Osteoblast (primary cell): ENCODE measurements around the gene SPATA13. TPM values are rescaled to one million over a fixed set of nuclear protein-coding genes. Genes with fewer than 3 reads are reported as not detected.

Experiments used
- DNase-seq: peaks from one replicate; pipeline ENCODE4 v3.0.0; 2011; ENCODE audit warnings: low spot score, mixed read lengths; ENCODE audit not compliant: insufficient read length; ENCODE audit errors: missing footprints
- H2AFZ ChIP-seq: 2 replicates; pipeline ENCODE4 v1.6.0; 2011; ENCODE audit warnings: mild to moderate bottlenecking, low read length
- H3K27ac ChIP-seq: 2 replicates; pipeline ENCODE4 v1.5.1; 2011; ENCODE audit warnings: mild to moderate bottlenecking, low read depth, low read length, moderate library complexity
- H3K27me3 ChIP-seq: 2 replicates; pipeline ENCODE4 v1.6.0; 2012; ENCODE audit warnings: mild to moderate bottlenecking, control low read depth, inconsistent platforms, low read length, moderate library complexity; ENCODE audit not compliant: insufficient read depth
- H3K36me3 ChIP-seq: 2 replicates; pipeline ENCODE4 v1.5.1; 2011; ENCODE audit warnings: mild to moderate bottlenecking, low read length, control low read depth, moderate library complexity; ENCODE audit not compliant: insufficient read depth
- H3K4me1 ChIP-seq: 2 replicates; pipeline ENCODE4 v1.5.1; 2011; ENCODE audit warnings: mild to moderate bottlenecking, low read length, control low read depth, moderate library complexity; ENCODE audit not compliant: insufficient read depth
- H3K4me2 ChIP-seq: 2 replicates; pipeline ENCODE4 v1.6.0; 2011; ENCODE audit warnings: mild to moderate bottlenecking, low read length; ENCODE audit not compliant: insufficient read depth
- H3K4me3 ChIP-seq: fragments of 200-600 bp; sonication (generic); 3 replicates; pipeline ENCODE4 v1.5.1; 2012; ENCODE audit warnings: mild to moderate bottlenecking, low read length, inconsistent platforms; ENCODE audit not compliant: insufficient read depth
- H3K79me2 ChIP-seq: 2 replicates; pipeline ENCODE4 v1.6.0; 2012; ENCODE audit warnings: mild to moderate bottlenecking, low read length, control low read depth, inconsistent platforms; ENCODE audit not compliant: insufficient read depth
- H3K9me3 ChIP-seq: 2 replicates; pipeline ENCODE4 v1.5.1; 2011; ENCODE audit warnings: low read depth, low read length, control low read depth
- H4K20me1 ChIP-seq: 2 replicates; pipeline ENCODE4 v1.6.0; 2012; ENCODE audit warnings: mild to moderate bottlenecking, low read length, control low read depth; ENCODE audit not compliant: insufficient read depth
- total RNA-seq: library from RNA; depleted of rRNA; stranded (reverse); fragments of >200 nt; gene quantifications from 2 replicates; pipeline ENCODE4 v1.2.3, GENCODE V29; 2012
- TF ChIP-seq, protein P1 (sequence below): IDR thresholded peaks from 2 replicates; pipeline ENCODE4 v1.5.1; 2011; ENCODE audit warnings: mild to moderate bottlenecking, low read depth, low read length, moderate library complexity; ENCODE audit errors: extremely low read depth

Gene SPATA13
- total RNA-seq, 1 donor: 40.2 TPM

GRCh38 chr13:24304620-24305019 lies 144.1 kb downstream of the SPATA13 start:
- Histone ChIP-seq H3K79me2 (no peaks in the 10 kb centered on the region), H3K4me2 (no peak overlapping the region), H4K20me1 (no peaks in the 10 kb centered on the region), H3K36me3 (no peaks in the 10 kb centered on the region), H3K27me3 (no peaks in the 10 kb centered on the region), H3K27ac (no peak overlapping the region), H3K9me3 (no peaks in the 10 kb centered on the region), H3K4me3 (no peak overlapping the region), H3K4me1 (no peaks in the 10 kb centered on the region), H2AFZ (no peak overlapping the region)
- TF ChIP-seq, protein P1, sequence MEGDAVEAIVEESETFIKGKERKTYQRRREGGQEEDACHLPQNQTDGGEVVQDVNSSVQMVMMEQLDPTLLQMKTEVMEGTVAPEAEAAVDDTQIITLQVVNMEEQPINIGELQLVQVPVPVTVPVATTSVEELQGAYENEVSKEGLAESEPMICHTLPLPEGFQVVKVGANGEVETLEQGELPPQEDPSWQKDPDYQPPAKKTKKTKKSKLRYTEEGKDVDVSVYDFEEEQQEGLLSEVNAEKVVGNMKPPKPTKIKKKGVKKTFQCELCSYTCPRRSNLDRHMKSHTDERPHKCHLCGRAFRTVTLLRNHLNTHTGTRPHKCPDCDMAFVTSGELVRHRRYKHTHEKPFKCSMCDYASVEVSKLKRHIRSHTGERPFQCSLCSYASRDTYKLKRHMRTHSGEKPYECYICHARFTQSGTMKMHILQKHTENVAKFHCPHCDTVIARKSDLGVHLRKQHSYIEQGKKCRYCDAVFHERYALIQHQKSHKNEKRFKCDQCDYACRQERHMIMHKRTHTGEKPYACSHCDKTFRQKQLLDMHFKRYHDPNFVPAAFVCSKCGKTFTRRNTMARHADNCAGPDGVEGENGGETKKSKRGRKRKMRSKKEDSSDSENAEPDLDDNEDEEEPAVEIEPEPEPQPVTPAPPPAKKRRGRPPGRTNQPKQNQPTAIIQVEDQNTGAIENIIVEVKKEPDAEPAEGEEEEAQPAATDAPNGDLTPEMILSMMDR: no peak
- no peak for DNase-seq

DNA sequence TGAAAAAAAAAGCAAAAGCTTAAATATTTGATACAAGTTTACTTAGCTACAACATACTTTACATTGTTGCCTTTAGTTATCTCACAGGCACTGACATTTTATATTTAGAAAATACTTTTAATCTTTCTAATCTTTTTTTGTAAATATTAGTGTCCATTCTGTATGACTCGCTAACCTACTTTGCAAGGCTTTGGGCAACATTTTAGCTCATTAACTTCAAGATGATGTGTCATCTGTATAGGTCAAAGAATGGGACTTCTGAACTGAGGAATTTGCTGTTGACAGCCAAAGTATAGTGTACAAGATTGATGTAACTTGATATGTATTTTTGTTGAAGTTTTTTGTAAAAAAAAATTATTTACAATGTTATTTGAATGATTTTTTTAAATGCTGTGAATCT lies 146.1 kb downstream of the SPATA13 start:
- no peaks in the 10 kb centered on the region for H3K36me3 ChIP-seq
- no peaks in the 10 kb centered on the region for H3K4me1 ChIP-seq
- H3K4me2 ChIP-seq: no peak overlapping the region
- no peak overlapping the region for H2AFZ ChIP-seq
- TF ChIP-seq, protein P1: no peak
- peak; percentile 93 for DNase-seq
- no peaks in the 10 kb centered on the region for H3K9me3 ChIP-seq
- H4K20me1 ChIP-seq: no peaks in the 10 kb centered on the region
- no peak overlapping the region for H3K4me3 ChIP-seq
- H3K27ac ChIP-seq: no peak overlapping the region
- no peaks in the 10 kb centered on the region for H3K27me3 ChIP-seq
- no peaks in the 10 kb centered on the region for H3K79me2 ChIP-seq

GRCh38 chr13:24307211-24308067 lies 146.9 kb downstream of the SPATA13 start:
- Histone ChIP-seq H3K27ac (no peak overlapping the region), H3K4me3 (no peak overlapping the region), H4K20me1 (no peaks in the 10 kb centered on the region), H2AFZ (no peak overlapping the region), H3K79me2 (no peaks in the 10 kb centered on the region), H3K4me1 (no peaks in the 10 kb centered on the region), H3K9me3 (no peaks in the 10 kb centered on the region), H3K36me3 (no peaks in the 10 kb centered on the region), H3K27me3 (no peaks in the 10 kb centered on the region), H3K4me2 (no peak overlapping the region)
- no peak for DNase-seq
- TF ChIP-seq, protein P1: no peak

DNA sequence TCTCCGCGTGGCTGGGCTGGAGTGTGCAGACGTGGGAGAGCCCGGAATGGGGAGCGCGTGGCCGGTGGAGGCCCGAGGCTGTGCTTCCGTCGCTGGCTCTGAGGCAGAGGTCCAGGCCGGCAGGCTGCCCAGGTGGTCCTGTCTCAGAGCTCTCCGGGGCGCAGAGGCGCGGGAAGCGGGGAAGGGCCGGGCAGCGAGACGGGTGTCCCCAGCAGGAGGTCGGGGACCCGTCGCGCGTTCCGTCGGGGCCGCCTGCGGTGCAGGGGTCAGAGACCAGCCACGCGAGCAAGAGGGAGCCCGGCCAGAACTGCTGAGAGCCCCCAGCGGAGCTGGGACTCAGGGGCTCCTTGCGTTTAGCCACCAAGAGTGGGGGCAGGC lies 147.5 kb downstream of the SPATA13 start:
- H3K79me2 ChIP-seq: no peaks in the 10 kb centered on the region
- no peaks in the 10 kb centered on the region for H4K20me1 ChIP-seq
- H3K9me3 ChIP-seq: no peaks in the 10 kb centered on the region
- H3K4me1 ChIP-seq: no peaks in the 10 kb centered on the region
- H3K4me3 ChIP-seq: no peak overlapping the region
- H3K4me2 ChIP-seq: no peak overlapping the region
- H2AFZ ChIP-seq: no peak overlapping the region
- no peaks in the 10 kb centered on the region for H3K36me3 ChIP-seq
- H3K27me3 ChIP-seq: no peaks in the 10 kb centered on the region
- no peak for DNase-seq
- H3K27ac ChIP-seq: no peak overlapping the region
- TF ChIP-seq, protein P1: no peak
